Measurements from ENCODE around the gene RNASEH2B. TPM values are rescaled to one million over a fixed set of nuclear protein-coding genes. Genes with fewer than 3 reads are reported as not detected.

The RNASEH2B gene
- total RNA-seq, 1 donor from 2014 or later = 20.0 TPM

GRCh38 chr13:50893211-50893852 lies 16.3 kb upstream of the RNASEH2B start:
- Mint-ChIP-seq H3K27ac (ENCODE audit: unreplicated experiment) (peak overlapping the region; percentile 77), H3K4me1 (ENCODE audit: unreplicated experiment) (peaks cover 29% of the 10 kb centered on the region), H3K36me3 (ENCODE audit: unreplicated experiment) (no peaks in the 10 kb centered on the region), H3K9me3 (ENCODE audit: unreplicated experiment) (no peaks in the 10 kb centered on the region), H3K4me3 (ENCODE audit: unreplicated experiment) (peak overlapping the region; percentile 20), H3K27me3 (ENCODE audit: unreplicated experiment) (peaks cover 2% of the 10 kb centered on the region)
- no peak for DNase-seq (ENCODE audit: extremely low spot score, unreplicated experiment)
- TF ChIP-seq CTCF (IDR thresholded peaks at IDR 0.05) = no peak

- H3K4me3 Mint-ChIP-seq (ENCODE audit: unreplicated experiment) = no peak overlapping the region
- DNase-seq (ENCODE audit: extremely low spot score, unreplicated experiment) = no peak
- no peaks in the 10 kb centered on the region for H3K9me3 Mint-ChIP-seq (ENCODE audit: unreplicated experiment)
- peak overlapping the region; percentile 77 for H3K27ac Mint-ChIP-seq (ENCODE audit: unreplicated experiment)
- peaks cover 2% of the 10 kb centered on the region for H3K27me3 Mint-ChIP-seq (ENCODE audit: unreplicated experiment)
- no peaks in the 10 kb centered on the region for H3K36me3 Mint-ChIP-seq (ENCODE audit: unreplicated experiment)
- H3K4me1 Mint-ChIP-seq (ENCODE audit: unreplicated experiment) = peaks cover 29% of the 10 kb centered on the region
- no peak for TF ChIP-seq CTCF (IDR thresholded peaks at IDR 0.05)
Measured at GRCh38 chr13:50894012-50894411, 15.6 kb upstream of the RNASEH2B start.

GRCh38 chr13:50894504-50894903 lies 15.1 kb upstream of the RNASEH2B start:
- TF ChIP-seq CTCF (IDR thresholded peaks at IDR 0.05) = no peak
- Mint-ChIP-seq H3K27ac (ENCODE audit: unreplicated experiment) (no peak overlapping the region), H3K9me3 (ENCODE audit: unreplicated experiment) (no peaks in the 10 kb centered on the region), H3K27me3 (ENCODE audit: unreplicated experiment) (peaks cover 2% of the 10 kb centered on the region), H3K4me3 (ENCODE audit: unreplicated experiment) (no peak overlapping the region), H3K4me1 (ENCODE audit: unreplicated experiment) (peaks cover 29% of the 10 kb centered on the region), H3K36me3 (ENCODE audit: unreplicated experiment) (no peaks in the 10 kb centered on the region)
- no peak for DNase-seq (ENCODE audit: extremely low spot score, unreplicated experiment)

GRCh38 chr13:50898338-50898737 lies 11.3 kb upstream of the RNASEH2B start:
- H3K9me3 Mint-ChIP-seq (ENCODE audit: unreplicated experiment) = no peaks in the 10 kb centered on the region
- H3K4me1 Mint-ChIP-seq (ENCODE audit: unreplicated experiment) = peaks cover 18% of the 10 kb centered on the region
- no peak for TF ChIP-seq CTCF (IDR thresholded peaks at IDR 0.05)

GRCh38 chr13:50901701-50902100 lies 7.9 kb upstream of the RNASEH2B start:
- peaks cover 3% of the 10 kb centered on the region for H3K4me1 Mint-ChIP-seq (ENCODE audit: unreplicated experiment)
- peaks cover 2% of the 10 kb centered on the region for H3K27me3 Mint-ChIP-seq (ENCODE audit: unreplicated experiment)
- no peaks in the 10 kb centered on the region for H3K36me3 Mint-ChIP-seq (ENCODE audit: unreplicated experiment)
- no peak overlapping the region for H3K27ac Mint-ChIP-seq (ENCODE audit: unreplicated experiment)
- no peak for DNase-seq (ENCODE audit: extremely low spot score, unreplicated experiment)
- no peak for TF ChIP-seq CTCF (IDR thresholded peaks at IDR 0.05)
- H3K4me3 Mint-ChIP-seq (ENCODE audit: unreplicated experiment) = no peak overlapping the region
- no peaks in the 10 kb centered on the region for H3K9me3 Mint-ChIP-seq (ENCODE audit: unreplicated experiment)

More at GRCh38 chr13:50898338-50898737, 11.3 kb upstream of the RNASEH2B start:
- Mint-ChIP-seq H3K27me3 (ENCODE audit: unreplicated experiment) (peaks cover 2% of the 10 kb centered on the region), H3K27ac (ENCODE audit: unreplicated experiment) (no peak overlapping the region), H3K4me3 (ENCODE audit: unreplicated experiment) (no peak overlapping the region), H3K36me3 (ENCODE audit: unreplicated experiment) (no peaks in the 10 kb centered on the region)
- DNase-seq (ENCODE audit: extremely low spot score, unreplicated experiment) = no peak
